NCI-H1105 treated with DMSO at 0.1 percent for 48 hours (cell line): ENCODE results near the gene IMPDH1.
A peak's percentile ranks its signal among the peaks of the same experiment; 100 is the strongest.
"Not testable (repeated sequence)": the region's sequence is repeated elsewhere in the genome, so short reads cannot be mapped to it uniquely, and the experiment has no call there.

Source experiments
- DNase-seq: peaks from one replicate; lab custom pipeline; 2025; lab: John Stamatoyannopoulos, UW

Gene IMPDH1

DNA sequence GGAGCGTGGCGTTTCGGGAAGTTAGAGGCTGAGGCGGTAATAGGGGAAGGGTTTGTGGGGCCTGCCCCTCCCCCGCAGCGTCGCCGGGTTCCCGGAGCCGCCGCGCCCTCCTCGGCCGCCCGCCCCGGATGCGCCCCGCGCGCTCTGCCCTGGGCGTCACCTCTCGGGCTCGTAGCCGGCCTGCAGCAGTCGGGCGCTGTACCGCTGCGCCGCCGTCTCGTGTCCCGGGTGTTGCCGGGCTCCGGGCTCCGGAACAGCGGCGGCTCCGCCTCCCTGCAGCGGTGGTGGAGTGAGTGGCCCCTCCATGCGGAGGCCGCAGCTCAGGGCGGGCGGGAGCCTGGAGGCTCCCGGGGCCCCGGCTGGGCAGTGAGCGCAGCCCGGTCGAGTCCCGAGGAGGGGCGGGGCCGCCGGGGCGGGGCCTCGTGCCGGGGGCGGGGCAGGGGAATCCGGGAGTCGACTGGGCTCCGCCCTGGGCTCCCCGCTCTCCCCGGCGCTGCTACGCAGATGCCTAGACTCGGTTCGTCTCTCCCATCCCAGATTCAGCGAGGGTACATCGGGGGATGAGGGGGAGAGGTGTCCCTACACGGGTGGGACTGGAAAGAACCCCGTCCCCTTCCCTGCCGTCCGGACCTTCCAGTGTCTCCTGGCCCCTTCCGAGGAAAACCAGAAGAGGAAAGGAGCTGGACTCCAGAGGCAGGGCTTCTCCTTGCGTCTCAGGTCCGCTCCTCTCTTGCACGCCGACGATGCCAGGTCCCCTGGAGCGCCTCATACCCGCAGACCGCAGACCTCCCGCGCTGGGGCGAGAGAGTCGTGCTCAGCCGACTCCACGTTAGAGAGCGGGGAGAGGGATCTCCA is at the start of gene IMPDH1:
Gene IMPDH1 (minus strand): TSS at position 387 of the 855 bp plus-strand sequence. CDS start 81 bp downstream, at position 306.
- DNase-seq = peak; percentile 69

DNA sequence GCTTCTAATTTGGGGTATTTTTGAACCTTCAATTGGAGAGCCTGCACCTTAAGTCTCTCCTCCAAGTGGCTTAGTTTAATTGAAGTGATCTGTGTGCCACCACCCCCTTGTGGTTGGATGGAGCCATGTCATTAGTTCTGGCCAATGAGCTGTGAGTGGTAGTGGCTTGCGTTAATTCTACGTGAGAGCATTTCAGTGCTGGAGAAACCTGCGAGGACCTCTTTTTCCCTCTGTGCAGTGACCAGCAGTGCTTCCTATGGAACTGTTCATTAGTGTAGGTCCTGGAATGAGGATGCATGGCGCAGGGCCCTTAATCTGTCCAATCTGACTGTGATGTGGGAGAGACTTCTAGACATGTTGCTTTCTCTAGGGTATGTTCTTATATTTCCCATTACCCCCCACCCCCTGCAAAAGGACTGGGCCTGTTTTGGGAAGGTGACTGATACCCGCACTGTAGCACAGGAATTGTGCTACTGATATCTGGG is 49.7 kb upstream of the IMPDH1 start:
- peak; percentile 24 for DNase-seq

DNA sequence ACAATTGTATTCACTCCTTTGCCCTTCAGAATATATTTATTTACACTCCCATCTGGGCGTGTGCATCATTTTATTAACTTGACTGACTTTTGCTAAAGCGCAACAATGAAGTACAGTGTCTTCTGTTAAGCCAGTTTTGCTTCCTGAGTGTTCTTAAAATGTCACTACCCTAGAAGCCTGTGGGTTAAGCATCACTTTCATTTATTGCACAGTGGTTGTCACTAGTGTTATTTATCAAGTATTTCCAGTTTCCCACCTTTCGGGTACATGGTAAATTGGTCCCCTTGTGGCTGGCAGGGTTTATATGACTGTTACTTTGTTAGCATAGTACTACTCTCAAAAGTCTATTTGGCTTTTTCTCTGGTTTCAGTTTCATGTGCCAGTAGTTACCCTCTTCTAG is 49.2 kb upstream of the IMPDH1 start:
- no peak for DNase-seq

DNA sequence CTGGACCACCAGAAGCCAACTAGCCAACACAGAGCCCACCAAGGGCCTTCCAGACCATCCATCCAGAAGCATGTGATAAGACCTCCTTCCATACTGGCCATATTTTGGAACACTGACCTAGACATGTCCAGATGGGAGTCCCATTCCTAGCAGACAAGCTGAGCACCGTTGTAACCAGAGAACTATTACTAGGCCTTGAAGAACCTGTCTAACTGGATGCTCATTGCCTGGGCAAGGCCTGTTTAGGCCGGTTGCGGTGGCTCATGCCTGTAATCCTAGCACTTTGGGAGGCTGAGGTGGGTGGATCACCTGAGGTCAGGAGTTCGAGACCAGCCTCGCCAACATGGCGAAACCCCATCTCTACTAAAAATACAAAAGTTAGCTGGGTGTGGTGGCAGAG is 47.6 kb upstream of the IMPDH1 start:
- not testable (repeated sequence) for DNase-seq

DNA sequence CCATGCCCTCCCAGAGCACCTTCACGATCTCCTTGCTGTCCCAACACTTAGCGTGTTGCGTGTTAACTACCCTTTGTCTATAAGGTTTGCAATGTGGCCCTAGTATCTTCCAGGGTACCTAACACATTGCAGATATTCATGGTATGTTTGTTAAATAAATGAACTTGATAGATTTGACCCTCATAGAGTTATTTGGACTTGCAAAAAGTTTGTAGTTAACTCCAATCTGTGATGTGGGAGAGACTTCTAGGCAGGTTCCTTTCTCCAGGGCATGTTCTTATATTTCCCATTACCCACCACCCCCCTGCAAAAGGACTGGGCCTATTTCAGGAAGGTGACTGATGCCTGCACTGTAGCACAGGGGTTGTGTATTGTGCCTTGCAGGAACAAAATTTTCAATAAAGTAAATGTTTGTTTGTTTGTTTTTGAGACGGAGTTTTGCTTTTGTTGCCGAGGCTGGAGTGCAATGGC is 46.5 kb upstream of the IMPDH1 start:
- DNase-seq = peak; percentile 22

DNA sequence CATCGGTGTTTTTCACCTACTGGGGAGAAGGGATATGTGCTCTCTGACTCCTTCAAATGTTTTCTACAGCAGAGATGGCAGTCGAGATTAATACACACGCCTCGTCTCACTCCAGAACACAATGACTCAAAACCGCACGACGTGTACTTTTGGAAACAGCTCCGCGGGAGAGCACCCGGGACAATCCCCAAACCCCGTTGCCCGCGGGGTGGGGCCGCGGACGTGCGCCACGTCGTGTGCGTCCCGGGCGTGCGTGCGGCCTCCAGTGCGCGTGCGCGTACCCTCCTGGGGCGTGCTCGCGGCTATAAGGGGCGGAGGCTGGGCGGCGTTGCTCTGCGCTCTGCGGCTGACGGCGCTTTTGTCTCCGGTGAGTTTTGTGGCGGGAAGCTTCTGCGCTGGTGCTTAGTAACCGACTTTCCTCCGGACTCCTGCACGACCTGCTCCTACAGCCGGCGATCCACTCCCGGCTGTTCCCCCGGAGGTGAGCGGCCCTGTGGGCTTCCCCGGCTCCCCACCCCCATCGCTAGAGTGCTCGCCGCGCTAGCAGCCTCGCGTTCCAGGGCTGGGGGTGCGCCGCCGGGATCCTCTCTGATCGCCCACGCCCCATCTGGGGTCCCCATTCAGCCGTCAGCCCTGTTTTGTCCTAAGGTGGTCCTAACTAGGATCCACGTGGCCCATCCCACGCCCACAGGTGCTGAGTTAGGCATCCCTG is 45.9 kb upstream of the IMPDH1 start, which contains the start of gene HILPDA:
Gene HILPDA (plus strand): TSS at position 336 of the 712 bp plus-strand sequence. CDS start 1,391 bp downstream, outside the sequence.
- DNase-seq = peak; percentile 90

DNA sequence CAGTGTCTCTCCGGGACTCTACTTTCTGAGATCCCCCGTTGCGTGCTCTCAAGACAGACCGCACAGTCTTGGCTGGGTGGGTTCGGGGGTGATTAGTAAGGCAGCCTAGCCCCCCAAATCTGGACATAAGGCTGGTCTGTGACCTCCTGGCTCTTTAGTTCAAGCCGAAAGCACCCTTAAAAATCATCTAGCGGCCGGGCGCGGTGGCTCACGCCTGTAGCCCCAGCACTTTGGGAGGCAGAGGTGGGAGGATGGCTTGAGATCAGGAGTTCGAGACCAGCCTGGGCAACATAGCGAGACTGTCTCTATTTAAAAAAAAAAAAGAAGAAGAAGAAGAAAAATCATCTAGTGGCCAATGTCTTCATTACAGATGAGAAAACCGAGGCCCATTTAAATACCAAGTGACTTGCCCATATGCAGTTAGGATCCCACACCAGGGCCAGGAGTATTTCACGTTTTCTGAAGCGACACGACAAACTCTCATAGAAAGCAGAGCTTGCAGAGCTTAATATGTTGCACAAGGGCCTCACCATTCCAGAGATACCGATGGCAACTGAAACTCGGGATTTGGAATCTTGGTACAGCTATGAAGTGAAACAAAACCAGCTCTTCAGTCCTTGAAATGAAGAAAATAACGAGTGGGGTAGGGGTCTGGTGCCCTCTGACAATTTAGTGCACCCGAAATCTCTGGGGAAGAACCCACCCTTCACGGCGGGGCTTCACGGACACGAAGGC is 45.2 kb upstream of the IMPDH1 start:
- DNase-seq = no peak

DNA sequence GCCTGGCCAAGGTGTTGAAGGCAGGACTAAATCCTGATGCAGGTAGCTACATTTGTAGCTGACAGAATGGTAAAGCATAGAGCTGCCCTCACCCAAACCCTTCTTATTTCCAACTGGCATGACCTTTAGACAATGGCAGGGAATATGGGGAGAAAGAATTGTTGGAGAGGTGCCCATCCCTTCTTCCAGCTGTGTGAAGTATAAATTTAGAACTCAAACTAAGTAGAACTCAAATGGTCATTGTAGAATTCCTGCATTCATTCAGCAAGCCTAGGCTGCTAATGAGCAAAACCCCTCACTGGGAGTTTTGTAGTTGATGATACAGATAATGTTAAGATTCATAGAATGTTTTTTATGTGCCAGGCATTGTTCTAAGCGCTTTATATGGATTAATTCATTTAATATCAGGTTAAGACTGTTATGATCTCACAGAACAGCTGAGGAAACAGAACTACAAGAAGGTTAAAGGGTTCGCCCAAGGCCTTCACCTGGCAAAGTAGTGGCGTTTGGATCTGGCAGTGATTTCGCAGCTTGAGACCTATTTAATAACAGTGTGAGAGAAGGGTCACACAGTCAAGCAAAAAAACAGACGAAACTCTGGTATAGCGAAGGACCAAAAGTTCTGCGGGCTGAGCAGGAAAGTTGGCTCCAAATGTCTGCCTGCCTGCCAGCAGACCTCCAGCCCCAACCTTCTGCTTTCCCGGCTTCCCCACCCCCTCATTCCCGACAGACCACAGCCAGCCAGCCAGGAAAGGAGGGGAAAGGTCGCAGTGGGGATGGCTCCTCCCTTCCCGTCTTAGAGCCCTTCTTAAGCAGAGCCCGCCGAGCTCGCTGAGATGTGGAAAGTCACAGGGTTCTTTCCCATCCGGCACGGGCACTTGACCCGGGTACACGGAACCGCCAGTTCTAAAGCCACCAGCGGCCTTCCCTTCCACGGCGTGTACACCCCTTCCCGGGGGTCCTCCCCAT is 44.3 kb upstream of the IMPDH1 start:
- no peak for DNase-seq

DNA sequence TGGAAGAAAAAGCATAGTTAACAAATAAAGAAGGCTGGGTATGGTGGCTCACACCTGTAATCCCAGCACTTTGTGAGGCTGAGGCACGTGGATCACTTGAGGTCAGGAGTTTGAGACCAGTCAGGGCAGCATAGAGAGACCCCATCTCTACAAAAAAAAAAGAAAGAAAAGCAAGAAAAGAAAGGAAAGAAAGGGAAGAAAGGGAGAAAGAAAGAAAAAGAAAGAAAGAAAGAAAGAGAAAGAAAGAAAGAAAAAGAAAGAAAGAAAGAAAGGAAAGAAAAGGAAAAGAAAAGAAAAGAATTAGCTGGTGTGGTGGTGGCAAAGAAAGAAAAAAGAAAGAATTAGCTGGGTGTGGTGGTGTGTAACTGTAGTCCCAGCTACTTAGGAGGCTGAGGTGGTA is 42.8 kb upstream of the IMPDH1 start:
- no peak for DNase-seq

DNA sequence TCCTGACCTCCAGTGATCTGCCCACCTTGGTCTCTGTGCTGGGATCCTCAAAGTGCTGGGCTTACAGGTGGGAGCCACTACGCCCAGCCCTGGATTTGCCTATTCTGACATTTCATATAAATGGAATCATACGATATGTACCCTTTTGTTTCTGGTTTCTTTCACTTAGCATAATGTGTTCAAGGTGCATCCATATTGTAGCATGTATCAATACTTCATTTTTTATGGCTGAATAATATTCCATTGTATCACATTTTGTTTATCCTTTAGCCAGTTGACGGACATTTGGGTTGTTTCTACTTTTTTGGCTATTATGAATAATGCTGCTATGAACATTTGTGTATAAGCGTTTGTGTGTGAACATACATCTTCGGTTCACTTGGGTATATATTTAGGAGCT is 41.1 kb upstream of the IMPDH1 start:
- no peak for DNase-seq

DNA sequence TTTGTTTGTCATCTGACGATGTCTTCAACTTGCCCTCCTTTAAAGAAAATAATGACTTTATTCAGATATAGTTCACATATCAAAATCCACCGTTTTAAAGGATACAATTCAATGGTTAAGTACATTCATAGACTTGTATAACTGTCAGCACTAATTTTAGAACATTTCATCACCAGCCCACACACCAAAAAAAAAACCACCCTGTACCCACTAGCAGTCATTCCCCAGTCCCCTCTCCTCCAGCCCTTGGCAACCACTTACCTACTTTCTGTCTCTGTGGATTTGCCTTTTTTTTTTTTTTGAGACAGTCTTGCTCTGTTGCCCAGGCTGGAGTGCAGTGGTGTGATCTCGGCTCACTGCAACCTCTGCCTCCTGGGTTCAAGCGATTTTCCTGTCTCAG is 40.6 kb upstream of the IMPDH1 start:
- no peak for DNase-seq

DNA sequence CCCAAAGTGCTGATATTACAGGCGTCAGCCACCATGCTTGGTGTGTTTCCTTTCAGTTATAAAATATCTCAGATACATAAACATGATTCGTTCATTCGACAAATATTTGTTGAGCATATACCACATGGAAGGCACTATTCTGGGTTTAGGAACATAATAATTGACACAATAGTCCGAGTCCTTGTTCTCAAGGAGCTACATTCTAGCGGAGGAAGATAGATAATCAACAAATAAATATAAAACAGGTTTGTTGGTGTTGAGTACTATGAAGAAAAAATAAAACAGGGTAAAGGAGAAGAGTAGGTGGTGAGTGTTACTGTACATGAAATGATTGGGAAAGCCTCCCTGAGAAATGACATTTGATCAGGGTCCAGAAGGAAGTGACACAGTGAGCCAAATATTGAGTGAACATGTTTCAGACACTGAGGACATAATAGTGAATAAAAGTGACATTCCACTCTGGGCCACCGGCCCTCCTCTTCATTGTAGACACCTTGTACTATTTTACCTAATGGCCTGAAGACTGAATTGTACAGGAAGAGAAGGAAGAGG is 39.0 kb upstream of the IMPDH1 start:
- no peak for DNase-seq

DNA sequence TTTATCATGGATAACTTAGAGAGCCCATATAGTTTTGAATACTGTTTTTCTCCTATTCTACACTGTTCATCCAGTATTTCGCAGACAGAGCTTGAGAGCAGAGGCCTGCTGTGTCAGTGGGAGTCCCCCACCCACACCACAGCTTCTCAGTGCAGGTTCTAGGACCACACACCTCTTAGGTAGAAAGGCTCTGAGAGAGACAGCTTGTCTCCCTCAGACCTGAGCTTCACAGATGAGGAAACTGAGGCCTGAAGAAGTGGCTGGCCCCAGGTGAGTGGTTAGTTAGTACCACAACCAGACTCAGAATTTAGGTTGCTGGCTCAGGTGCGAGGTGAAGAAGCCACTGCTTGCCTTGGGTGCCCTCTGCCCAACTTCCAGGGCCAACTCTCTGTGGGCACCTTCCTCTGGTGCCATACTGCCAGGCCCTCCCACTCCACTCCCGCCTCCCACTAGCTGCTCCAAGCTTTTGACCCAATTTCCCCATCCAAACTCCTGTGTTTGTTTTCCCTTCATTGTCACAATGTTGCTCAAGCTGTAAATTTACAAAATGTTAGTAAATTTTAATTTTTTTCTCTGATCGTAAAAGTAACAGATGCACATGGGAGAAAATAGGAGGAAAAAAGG is 38.3 kb upstream of the IMPDH1 start:
- no peak for DNase-seq

DNA sequence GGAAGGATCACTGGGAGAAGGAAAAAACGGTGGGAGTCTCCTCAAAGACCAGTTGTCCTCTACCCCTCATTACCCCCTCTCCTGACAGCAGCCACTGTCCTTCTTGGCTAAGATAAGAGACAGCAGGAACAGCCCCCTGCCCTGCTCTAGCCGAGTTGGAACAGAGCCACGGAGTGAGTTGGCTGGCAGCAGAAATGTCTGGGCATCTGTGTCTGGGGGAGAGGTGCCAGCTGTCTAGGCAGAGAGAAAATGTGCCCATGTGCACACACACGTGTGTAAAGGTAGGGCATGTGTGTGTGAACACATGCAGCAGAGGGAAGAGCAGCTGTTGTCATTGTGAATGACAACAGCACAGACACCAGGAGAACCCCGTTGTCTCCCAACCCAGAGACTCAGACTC is 36.5 kb upstream of the IMPDH1 start:
- no peak for DNase-seq

DNA sequence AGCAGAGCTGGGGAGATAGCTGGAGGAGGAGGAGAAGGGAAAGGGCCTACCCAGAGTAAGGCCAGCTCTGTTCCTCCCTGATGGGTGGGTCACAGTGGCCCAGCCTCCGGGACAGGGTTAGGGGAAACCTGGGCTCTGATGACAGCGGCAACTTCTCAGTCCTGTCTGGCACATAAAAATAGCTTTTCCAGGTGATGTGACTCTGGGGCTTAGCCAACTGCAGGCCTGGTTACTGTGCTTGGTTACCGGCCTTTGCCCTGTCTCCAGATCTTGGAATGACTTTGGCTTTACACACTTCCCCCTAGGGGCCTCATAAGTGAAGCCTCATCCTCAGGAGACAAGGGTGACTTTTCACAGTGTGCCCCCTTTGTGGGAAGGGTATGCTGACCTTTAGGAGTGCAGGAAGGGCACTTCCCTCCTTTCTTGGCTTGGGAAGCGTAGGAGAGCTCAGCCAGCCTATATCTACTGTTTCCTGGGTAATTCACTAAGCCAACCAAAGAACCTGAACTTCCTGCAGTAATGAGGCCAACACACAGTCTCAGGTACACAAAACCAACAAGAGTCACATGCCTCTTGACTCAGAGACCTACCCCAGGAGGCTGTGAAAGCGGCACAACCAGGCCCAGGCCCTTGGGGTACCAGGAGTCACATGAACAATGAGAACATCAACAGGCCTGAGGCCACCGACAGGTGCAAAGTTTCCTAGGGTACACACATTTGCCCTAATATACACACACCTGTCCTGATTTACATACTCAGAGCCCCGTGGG is 34.2 kb upstream of the IMPDH1 start:
- DNase-seq = no peak

DNA sequence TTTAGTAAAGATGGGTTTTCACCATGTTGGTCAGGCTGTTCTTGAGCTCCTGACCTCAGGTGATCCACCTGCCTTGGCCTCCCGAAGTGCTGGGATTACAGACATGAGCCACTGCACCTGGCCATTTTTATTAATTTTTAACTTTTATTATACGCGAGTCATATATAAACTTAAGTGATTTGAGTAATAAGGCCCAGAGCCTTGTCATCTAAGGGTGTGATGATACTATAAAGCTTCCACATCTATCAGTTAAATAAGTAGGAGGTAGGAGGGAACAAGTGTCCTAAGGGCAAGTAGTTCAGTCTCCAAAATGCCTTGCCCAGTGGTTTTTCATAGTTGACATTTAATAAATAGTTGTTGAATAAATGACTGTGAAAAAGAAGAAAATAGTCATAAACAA is 32.6 kb upstream of the IMPDH1 start:
- DNase-seq = no peak

DNA sequence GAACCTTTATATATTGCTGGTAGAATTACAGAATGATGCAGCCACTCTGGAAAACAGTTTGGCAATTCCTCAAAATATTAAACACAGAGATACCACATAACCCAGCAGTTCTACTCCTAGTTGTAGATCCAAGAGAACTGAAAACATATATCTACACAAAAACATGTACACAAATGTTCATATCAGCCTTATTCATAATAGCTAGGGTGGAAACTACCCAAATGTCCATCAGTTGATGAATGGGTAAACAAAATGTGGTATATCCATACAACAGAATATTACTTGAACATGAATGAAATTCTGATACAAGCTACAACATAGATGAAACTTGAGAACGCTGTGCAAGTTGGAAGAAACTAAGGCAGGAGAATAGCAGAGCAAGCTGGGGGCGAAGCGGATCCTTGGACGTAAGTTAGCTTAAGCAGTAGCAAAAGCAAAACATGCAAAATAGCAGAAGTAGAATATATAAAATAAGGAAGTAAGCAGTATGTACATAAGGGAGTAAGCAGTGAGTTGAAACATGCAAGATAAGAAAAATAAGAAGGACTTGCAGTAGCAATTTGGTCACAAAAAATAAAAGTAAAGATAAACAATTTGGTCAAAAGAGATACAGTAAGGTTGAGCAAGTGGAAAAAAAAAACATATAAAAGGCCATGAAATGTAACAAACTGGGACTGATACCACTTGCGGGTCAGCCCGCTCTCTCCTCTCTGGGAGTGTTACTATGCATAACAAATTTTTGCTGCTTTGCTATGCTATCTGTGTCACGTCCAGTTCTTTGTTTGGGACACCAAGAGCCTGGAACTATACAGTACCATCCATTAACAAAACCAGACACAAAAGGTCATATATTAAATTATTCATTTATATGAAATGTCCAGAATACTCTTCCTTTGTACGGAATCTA is 27.9 kb upstream of the IMPDH1 start:
- no peak for DNase-seq

DNA sequence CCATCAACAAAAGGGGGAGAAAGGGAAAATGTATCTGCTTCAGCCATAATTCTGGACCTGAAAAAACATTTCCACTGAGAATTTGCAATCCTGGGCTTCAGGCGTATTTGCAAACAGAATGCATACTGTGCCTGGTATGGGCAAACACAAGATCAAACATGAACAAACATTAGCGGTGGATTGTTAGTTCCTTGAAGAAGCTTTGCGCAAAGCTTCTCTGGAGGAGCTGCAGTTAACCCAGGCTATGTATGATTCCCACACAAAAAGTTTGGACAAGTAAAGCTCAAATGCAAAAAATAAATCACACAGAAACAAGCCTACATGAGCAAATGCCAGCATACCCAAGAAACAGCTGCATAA is 25.5 kb upstream of the IMPDH1 start:
- DNase-seq = no peak
